SK-N-SH (cell line): Measurements from ENCODE around the gene SCUBE3. TPM values are rescaled to one million over a fixed set of nuclear protein-coding genes. Genes with fewer than 3 reads are reported as not detected.

ENCODE experiments used
- CTCF ChIA-PET: fragments of 300-600, 350-600 bp; formaldehyde crosslinking; extraction: SDS; loops from one replicate; lab custom pipeline; 2021; lab: Yijun Ruan, JAX
- POLR2A ChIA-PET: fragments of 350-600 bp; sonication (Branson Sonifier 250); formaldehyde crosslinking; extraction: SDS; loops from one replicate; lab custom pipeline; 2020; ENCODE audit warnings: antibody characterized with exemption, inconsistent platforms; lab: Yijun Ruan, JAX
- DNase-seq: peaks from one replicate; pipeline ENCODE4 v3.0.0; 2012
- H2AFZ ChIP-seq: fragments of 200-600 bp; sonication (generic); 2 replicates; pipeline ENCODE4 v1.8.1; 2016; ENCODE audit warnings: antibody characterized with exemption, mild to moderate bottlenecking, low read depth
- H3F3A ChIP-seq: fragments of 200-600 bp; sonication (generic); replicated peaks from 2 replicates; pipeline ENCODE3; 2016; ENCODE audit warnings: antibody characterized with exemption, mild to moderate bottlenecking; ENCODE audit not compliant: insufficient read depth
- H3K27ac ChIP-seq, 2 experiments: fragments of 200-500 bp in 1 of 2; fragments of 200-600 bp in 1 of 2; sonication (Bioruptor generic) in 1 of 2; sonication (generic), shearing (Covaris generic) in 1 of 2; 2 replicates each; pipeline versions ENCODE4 v1.5.1 to v1.6.1; 2014 to 2016; ENCODE audit warnings: low read depth in 2 of 2, inconsistent platforms in 1 of 2, low read length in 1 of 2, mild to moderate bottlenecking in 1 of 2, mixed read lengths in 1 of 2
- H3K27me3 ChIP-seq: fragments of 200-600 bp; sonication (generic), shearing (Covaris generic); 2 replicates; pipeline ENCODE4 v1.6.1; 2016; ENCODE audit warnings: mixed run types; ENCODE audit not compliant: insufficient read depth
- H3K36me3 ChIP-seq, 2 experiments: fragments of 200-500 bp in 1 of 2; fragments of 200-600 bp in 1 of 2; sonication (Bioruptor generic) in 1 of 2; sonication (generic) in 1 of 2; replicated peaks in 1 of 2; 2 replicates each; pipeline versions ENCODE3 to v1.5.1; 2014 to 2016; ENCODE audit warnings: low read length in 1 of 2, mild to moderate bottlenecking in 1 of 2; ENCODE audit not compliant: insufficient read depth in 2 of 2, control insufficient read depth in 1 of 2
- H3K4me1 ChIP-seq, 2 experiments: fragments of 200-500 bp in 1 of 2; fragments of 200-600 bp in 1 of 2; sonication (Bioruptor generic) in 1 of 2; sonication (generic), shearing (Covaris generic) in 1 of 2; 2 replicates each; pipeline versions ENCODE4 v1.5.1 to v1.6.1; 2014 to 2016; ENCODE audit warnings: low read depth in 1 of 2, low read length in 1 of 2, mixed run types in 1 of 2; ENCODE audit not compliant: insufficient read depth in 2 of 2, control insufficient read depth in 1 of 2
- H3K4me2 ChIP-seq: fragments of 200-600 bp; sonication (generic), shearing (Covaris generic); 2 replicates; pipeline ENCODE4 v1.6.1; 2017; ENCODE audit warnings: mixed run types
- H3K4me3 ChIP-seq, 2 experiments: fragments of 200-500 bp in 1 of 2; fragments of 200-600 bp in 1 of 2; sonication (Bioruptor generic) in 1 of 2; sonication (generic), shearing (Covaris generic) in 1 of 2; 2 replicates each; pipeline versions ENCODE4 v1.5.1 to v1.8.1; 2014 to 2016; ENCODE audit warnings: low read depth in 2 of 2, inconsistent platforms in 1 of 2, low read length in 1 of 2, mild to moderate bottlenecking in 1 of 2, mixed read lengths in 1 of 2, moderate library complexity in 1 of 2
- H3K79me2 ChIP-seq: fragments of 200-600 bp; sonication (generic); 2 replicates; pipeline ENCODE4 v1.8.1; 2017; ENCODE audit warnings: mild to moderate bottlenecking; ENCODE audit not compliant: insufficient read depth
- H3K9ac ChIP-seq: fragments of 200-600 bp; sonication (generic); 2 replicates; pipeline ENCODE4 v1.6.1; 2017; ENCODE audit warnings: mixed run types
- H3K9me2 ChIP-seq: fragments of 200-600 bp; sonication (generic); 2 replicates; pipeline ENCODE4 v1.6.1; 2017; ENCODE audit warnings: mixed run types
- H3K9me3 ChIP-seq: fragments of 200-600 bp; sonication (generic); 2 replicates; pipeline ENCODE4 v1.6.1; 2017; ENCODE audit warnings: mixed run types, mild to moderate bottlenecking, moderate library complexity
- H4K20me1 ChIP-seq: fragments of 200-600 bp; sonication (generic); 2 replicates; pipeline ENCODE4 v1.6.1; 2017; ENCODE audit warnings: mild to moderate bottlenecking, mixed run types; ENCODE audit not compliant: insufficient read depth
- CHD2 ChIP-seq: fragments of 150-350 bp; IDR thresholded peaks from 2 replicates; pipeline ENCODE4 v1.6.1; 2018; ENCODE audit warnings: low read length; ENCODE audit not compliant: partially characterized antibody
- ELF1 ChIP-seq: IDR thresholded peaks from 2 replicates; pipeline ENCODE4 v1.4.0; 2012
- EZH2phosphoT487 ChIP-seq: fragments of 200-600 bp; sonication (generic); IDR thresholded peaks from 2 replicates; pipeline ENCODE4 v1.6.1; 2017; ENCODE audit warnings: low read depth, mixed run types, mild to moderate bottlenecking, antibody characterized with exemption, moderate library complexity, borderline replicate concordance
- FOSL2 ChIP-seq: IDR thresholded peaks from 2 replicates; pipeline ENCODE4 v1.4.0; 2012; ENCODE audit warnings: low read depth, mild to moderate bottlenecking, moderate library complexity, borderline replicate concordance
- FOXM1 ChIP-seq: IDR thresholded peaks from 2 replicates; pipeline ENCODE4 v1.4.0; 2012; ENCODE audit warnings: low read depth, mild to moderate bottlenecking
- GATA2 ChIP-seq: sonication (generic); formaldehyde crosslinking; IDR thresholded peaks from 2 replicates; pipeline ENCODE4 v1.5.0; 2020; ENCODE audit warnings: mild to moderate bottlenecking, missing genetic modification reagents
- NFIC ChIP-seq: IDR thresholded peaks from 2 replicates; pipeline ENCODE4 v1.4.0; 2012; ENCODE audit warnings: borderline replicate concordance
- RAD21 ChIP-seq: IDR thresholded peaks from 2 replicates; pipeline ENCODE4 v1.6.1; 2012; ENCODE audit warnings: mild to moderate bottlenecking, low read length
- TAF1 ChIP-seq: IDR thresholded peaks from 2 replicates; pipeline ENCODE4 v1.6.1; 2012; ENCODE audit warnings: low read depth, mild to moderate bottlenecking, low read length, moderate library complexity, borderline replicate concordance
- TCF12 ChIP-seq: IDR thresholded peaks from 2 replicates; pipeline ENCODE4 v1.4.0; 2012
- WGBS: methylation state at CpG from one replicate; pipeline ENCODE4 v1.1.6; 2017; ENCODE audit warnings: low lambda C conversion rate; 5-methylcytosine and 5-hydroxymethylcytosine counted together
- polyA plus RNA-seq, 3 experiments: library from polyadenylated mRNA; depleted of rRNA; stranded (reverse); fragments of >200 nt; gene quantifications; 2 replicates each; pipeline ENCODE4 v1.2.3, GENCODE V29; 2012
- TF ChIP-seq, protein P1 (sequence below): fragments of 150-350 bp; IDR thresholded peaks from 2 replicates; pipeline ENCODE4 v1.6.1; 2017; ENCODE audit warnings: antibody characterized with exemption, low read length, low read depth, borderline replicate concordance
- TF ChIP-seq, protein P2 (sequence below): IDR thresholded peaks from 2 replicates; pipeline ENCODE4 v1.4.0; 2012; ENCODE audit warnings: low read depth, borderline replicate concordance
- TF ChIP-seq, protein P3 (sequence below): IDR thresholded peaks from 2 replicates; pipeline ENCODE4; 2012
- TF ChIP-seq, protein P4 (sequence below): fragments of 150-350 bp; IDR thresholded peaks from 2 replicates; pipeline ENCODE4 v1.6.1; 2016; ENCODE audit warnings: mild to moderate bottlenecking, low read depth, low read length
- TF ChIP-seq, protein P5 (sequence below): IDR thresholded peaks from 2 replicates; pipeline ENCODE4 v1.4.0; 2012; ENCODE audit warnings: low read depth

SCUBE3 gene
- polyA plus RNA-seq, 1 of the 3 experiments (the other 2 are of a cell fraction): 2.0 TPM

DNA sequence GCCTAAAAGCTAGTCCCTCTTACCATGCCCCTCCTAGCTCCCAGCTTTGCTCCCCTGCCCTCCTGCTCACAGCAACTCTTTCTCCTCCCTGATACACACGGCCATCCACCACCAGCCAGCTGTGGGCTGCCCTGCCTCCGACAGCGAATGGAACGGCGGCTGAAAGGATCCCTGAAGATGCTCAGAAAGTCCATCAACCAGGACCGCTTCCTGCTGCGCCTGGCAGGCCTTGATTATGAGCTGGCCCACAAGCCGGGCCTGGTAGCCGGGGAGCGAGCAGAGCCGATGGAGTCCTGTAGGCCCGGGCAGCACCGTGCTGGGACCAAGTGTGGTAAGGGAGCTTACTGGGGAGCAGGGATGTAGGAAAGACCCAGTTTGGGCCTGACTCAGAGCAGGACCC, 29.1 kb downstream of the SCUBE3 start:
- Histone ChIP-seq H3K27me3 (no peaks in the 10 kb centered on the region), H2AFZ (no peak overlapping the region), H3K4me1 (peaks cover 2 to 12% of the 10 kb centered on the region in 2 experiments; a peak in 1 of 4 replicates), H3K27ac (no peak overlapping the region; a peak in 1 of 4 replicates), H3K9me3 (no peaks in the 10 kb centered on the region), H3F3A (peaks cover 10% of the 10 kb centered on the region), H4K20me1 (no peaks in the 10 kb centered on the region; the same call in 1 of the 2 replicates), H3K4me3 (no peak overlapping the region), H3K36me3 (peaks cover 8 to 14% of the 10 kb centered on the region in 2 experiments), H3K79me2 (peaks cover 16% of the 10 kb centered on the region), H3K9me2 (no peaks in the 10 kb centered on the region), H3K4me2 (no peak overlapping the region), H3K9ac (no peak overlapping the region)
- 93% methylated on average over 3 of the region's 13 CpGs for WGBS
- POLR2A ChIA-PET: no interaction called here
- CTCF ChIA-PET: interaction anchor here (1.2 to 14.0 kb wide), 6 partner anchors 8 to 257 kb away, joined by 3 to 163 read pairs (median 41); no protein-coding TSS in a partner anchor
- no peak for TF ChIP-seq TAF1
- TF ChIP-seq EZH2phosphoT487: no peak
- TF ChIP-seq TCF12: no peak
- TF ChIP-seq GATA2 (CRISPR knock-in tag): no peak
- TF ChIP-seq RAD21: no peak
- TF ChIP-seq FOXM1: no peak
- TF ChIP-seq, protein P1, sequence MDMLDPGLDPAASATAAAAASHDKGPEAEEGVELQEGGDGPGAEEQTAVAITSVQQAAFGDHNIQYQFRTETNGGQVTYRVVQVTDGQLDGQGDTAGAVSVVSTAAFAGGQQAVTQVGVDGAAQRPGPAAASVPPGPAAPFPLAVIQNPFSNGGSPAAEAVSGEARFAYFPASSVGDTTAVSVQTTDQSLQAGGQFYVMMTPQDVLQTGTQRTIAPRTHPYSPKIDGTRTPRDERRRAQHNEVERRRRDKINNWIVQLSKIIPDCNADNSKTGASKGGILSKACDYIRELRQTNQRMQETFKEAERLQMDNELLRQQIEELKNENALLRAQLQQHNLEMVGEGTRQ: no peak
- TF ChIP-seq ELF1: no peak
- no peak for TF ChIP-seq FOSL2
- TF ChIP-seq NFIC: no peak
- TF ChIP-seq, protein P2, sequence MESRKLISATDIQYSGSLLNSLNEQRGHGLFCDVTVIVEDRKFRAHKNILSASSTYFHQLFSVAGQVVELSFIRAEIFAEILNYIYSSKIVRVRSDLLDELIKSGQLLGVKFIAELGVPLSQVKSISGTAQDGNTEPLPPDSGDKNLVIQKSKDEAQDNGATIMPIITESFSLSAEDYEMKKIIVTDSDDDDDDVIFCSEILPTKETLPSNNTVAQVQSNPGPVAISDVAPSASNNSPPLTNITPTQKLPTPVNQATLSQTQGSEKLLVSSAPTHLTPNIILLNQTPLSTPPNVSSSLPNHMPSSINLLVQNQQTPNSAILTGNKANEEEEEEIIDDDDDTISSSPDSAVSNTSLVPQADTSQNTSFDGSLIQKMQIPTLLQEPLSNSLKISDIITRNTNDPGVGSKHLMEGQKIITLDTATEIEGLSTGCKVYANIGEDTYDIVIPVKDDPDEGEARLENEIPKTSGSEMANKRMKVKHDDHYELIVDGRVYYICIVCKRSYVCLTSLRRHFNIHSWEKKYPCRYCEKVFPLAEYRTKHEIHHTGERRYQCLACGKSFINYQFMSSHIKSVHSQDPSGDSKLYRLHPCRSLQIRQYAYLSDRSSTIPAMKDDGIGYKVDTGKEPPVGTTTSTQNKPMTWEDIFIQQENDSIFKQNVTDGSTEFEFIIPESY: no peak
- no peak for TF ChIP-seq CHD2
- TF ChIP-seq, protein P3, sequence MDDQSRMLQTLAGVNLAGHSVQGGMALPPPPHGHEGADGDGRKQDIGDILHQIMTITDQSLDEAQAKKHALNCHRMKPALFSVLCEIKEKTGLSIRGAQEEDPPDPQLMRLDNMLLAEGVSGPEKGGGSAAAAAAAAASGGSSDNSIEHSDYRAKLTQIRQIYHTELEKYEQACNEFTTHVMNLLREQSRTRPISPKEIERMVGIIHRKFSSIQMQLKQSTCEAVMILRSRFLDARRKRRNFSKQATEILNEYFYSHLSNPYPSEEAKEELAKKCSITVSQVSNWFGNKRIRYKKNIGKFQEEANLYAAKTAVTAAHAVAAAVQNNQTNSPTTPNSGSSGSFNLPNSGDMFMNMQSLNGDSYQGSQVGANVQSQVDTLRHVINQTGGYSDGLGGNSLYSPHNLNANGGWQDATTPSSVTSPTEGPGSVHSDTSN: no peak
- no peak for DNase-seq

DNA sequence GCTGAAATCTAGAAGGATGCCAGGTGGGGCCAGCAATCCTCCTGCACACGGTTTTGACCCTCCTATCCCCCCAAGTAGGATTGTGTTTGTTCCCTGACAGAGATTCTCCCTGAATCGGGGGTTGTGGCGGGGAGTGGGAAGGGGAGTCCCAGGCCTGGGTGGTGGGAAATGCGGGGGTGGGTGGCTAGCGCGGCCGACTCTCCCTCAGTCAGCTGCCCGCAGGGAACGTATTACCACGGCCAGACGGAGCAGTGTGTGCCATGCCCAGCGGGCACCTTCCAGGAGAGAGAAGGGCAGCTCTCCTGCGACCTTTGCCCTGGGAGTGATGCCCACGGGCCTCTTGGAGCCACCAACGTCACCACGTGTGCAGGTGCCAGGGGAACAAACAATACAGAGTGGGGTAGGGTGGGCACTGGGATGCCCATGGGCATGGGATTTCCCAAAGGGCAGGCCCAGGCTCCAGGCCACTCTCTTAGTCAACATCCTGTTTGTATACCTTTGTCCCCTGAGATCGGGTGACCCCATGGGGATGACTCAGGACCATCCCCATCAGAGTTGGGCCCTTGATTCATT, 29.7 kb downstream of the SCUBE3 start:
- H3K27ac ChIP-seq: no peak overlapping the region; a peak in 1 of 4 replicates
- 94% methylated on average over 11 of the region's 17 CpGs for WGBS
- TF ChIP-seq RAD21: no peak
- TF ChIP-seq, protein P4, sequence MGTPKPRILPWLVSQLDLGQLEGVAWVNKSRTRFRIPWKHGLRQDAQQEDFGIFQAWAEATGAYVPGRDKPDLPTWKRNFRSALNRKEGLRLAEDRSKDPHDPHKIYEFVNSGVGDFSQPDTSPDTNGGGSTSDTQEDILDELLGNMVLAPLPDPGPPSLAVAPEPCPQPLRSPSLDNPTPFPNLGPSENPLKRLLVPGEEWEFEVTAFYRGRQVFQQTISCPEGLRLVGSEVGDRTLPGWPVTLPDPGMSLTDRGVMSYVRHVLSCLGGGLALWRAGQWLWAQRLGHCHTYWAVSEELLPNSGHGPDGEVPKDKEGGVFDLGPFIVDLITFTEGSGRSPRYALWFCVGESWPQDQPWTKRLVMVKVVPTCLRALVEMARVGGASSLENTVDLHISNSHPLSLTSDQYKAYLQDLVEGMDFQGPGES: no peak
- TF ChIP-seq, protein P5, sequence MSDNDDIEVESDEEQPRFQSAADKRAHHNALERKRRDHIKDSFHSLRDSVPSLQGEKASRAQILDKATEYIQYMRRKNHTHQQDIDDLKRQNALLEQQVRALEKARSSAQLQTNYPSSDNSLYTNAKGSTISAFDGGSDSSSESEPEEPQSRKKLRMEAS: no peak
- POLR2A ChIA-PET: no interaction called here
- no peak for DNase-seq
- peaks cover 8 to 17% of the 10 kb centered on the region in 2 experiments; a peak in 2 of 4 replicates for H3K4me1 ChIP-seq
- H3K4me3 ChIP-seq: no peak overlapping the region
- H3K79me2 ChIP-seq: peaks cover 16% of the 10 kb centered on the region
- H3K27me3 ChIP-seq: no peaks in the 10 kb centered on the region
- no peaks in the 10 kb centered on the region; the same call in 1 of the 2 replicates for H4K20me1 ChIP-seq
- no peak overlapping the region for H3K4me2 ChIP-seq
- no peak overlapping the region for H2AFZ ChIP-seq
- peaks cover 8 to 11% of the 10 kb centered on the region in 2 experiments for H3K36me3 ChIP-seq
- H3K9me2 ChIP-seq: no peaks in the 10 kb centered on the region
- H3K9ac ChIP-seq: no peak overlapping the region
- H3F3A ChIP-seq: peaks cover 10% of the 10 kb centered on the region
- CTCF ChIA-PET: interaction anchor here (0.8 to 14.0 kb wide), 5 partner anchors 9 to 105 kb away, joined by 3 to 163 read pairs (median 36); no protein-coding TSS in a partner anchor
- no peaks in the 10 kb centered on the region for H3K9me3 ChIP-seq
